ENCODE measurements around the gene CA10. TPM values are rescaled to one million over a fixed set of nuclear protein-coding genes. Genes with fewer than 3 reads are reported as not detected.

CA10 gene
- polyA plus RNA-seq, 3 donors = 0.05 to 0.09 TPM; not detected in 1

GRCh38 chr17:51846566-51846965, 311.9 kb downstream of the CA10 start:
- WGBS, 3 donors = 91 to 94% (median 93%) methylated on average over 4 of the region's 4 CpGs
- no peak overlapping the region for H3K27ac ChIP-seq (ENCODE audit: low read depth, low read length)

GRCh38 chr17:51845776-51846175, 312.7 kb downstream of the CA10 start:
- no peak overlapping the region for H3K27ac ChIP-seq (ENCODE audit: low read depth, low read length)
- WGBS, 3 donors = 53 to 63% (median 59%) methylated on average over 3 of the region's 3 CpGs

- H3K27ac ChIP-seq (ENCODE audit: low read depth, low read length) = no peak overlapping the region
These were observed 315.8 kb downstream of the CA10 start for GRCh38 chr17:51842763-51843162.

GRCh38 chr17:51841669-51842068, 316.8 kb downstream of the CA10 start:
- WGBS, 3 donors = 78 to 81% (median 80%) methylated on average over 1 of the region's 1 CpG

GRCh38 chr17:51840688-51841087, 317.8 kb downstream of the CA10 start:
- WGBS, 3 donors = 82 to 86% (median 85%) methylated on average over 3 of the region's 3 CpGs

More at GRCh38 chr17:51841669-51842068, 316.8 kb downstream of the CA10 start:
- H3K27ac ChIP-seq (ENCODE audit: low read depth, low read length) = no peak overlapping the region

GRCh38 chr17:51833620-51834019, 324.9 kb downstream of the CA10 start:
- 78 to 88% (median 78%) methylated on average over 3 of the region's 3 CpGs for WGBS, 3 donors
- H3K27ac ChIP-seq (ENCODE audit: low read depth, low read length) = no peak overlapping the region

More at GRCh38 chr17:51840688-51841087, 317.8 kb downstream of the CA10 start:
- no peak overlapping the region for H3K27ac ChIP-seq (ENCODE audit: low read depth, low read length)

GRCh38 chr17:51833045-51833444, 325.5 kb downstream of the CA10 start:
- no peak overlapping the region for H3K27ac ChIP-seq (ENCODE audit: low read depth, low read length)
- WGBS, 3 donors = 60 to 74% (median 68%) methylated on average over 2 of the region's 2 CpGs

GRCh38 chr17:51830886-51831285, 327.6 kb downstream of the CA10 start:
- no peak overlapping the region for H3K27ac ChIP-seq (ENCODE audit: low read depth, low read length)
- WGBS, 3 donors = 64 to 80% (median 70%) methylated on average over 3 of the region's 3 CpGs

- WGBS, 3 donors = 59 to 79% (median 64%) methylated on average over 1 of the region's 1 CpG
- no peak overlapping the region for H3K27ac ChIP-seq (ENCODE audit: low read depth, low read length)
These were observed 328.1 kb downstream of the CA10 start for GRCh38 chr17:51830451-51830850.

- no peak overlapping the region for H3K27ac ChIP-seq (ENCODE audit: low read depth, low read length)
- 26 to 39% (median 35%) methylated on average over 2 of the region's 2 CpGs for WGBS, 3 donors
These were observed 329.6 kb downstream of the CA10 start for GRCh38 chr17:51828901-51829300.

- 80 to 96% (median 89%) methylated on average over 1 of the region's 1 CpG for WGBS, 3 donors
- H3K27ac ChIP-seq (ENCODE audit: low read depth, low read length) = no peak overlapping the region
These were observed 331.4 kb downstream of the CA10 start for GRCh38 chr17:51827140-51827539.

- 69 to 82% (median 76%) methylated on average over 1 of the region's 1 CpG for WGBS, 3 donors
- H3K27ac ChIP-seq (ENCODE audit: low read depth, low read length) = no peak overlapping the region
These were observed 337.7 kb downstream of the CA10 start for GRCh38 chr17:51820766-51821165.

GRCh38 chr17:51820252-51820651, 338.3 kb downstream of the CA10 start:
- no peak overlapping the region for H3K27ac ChIP-seq (ENCODE audit: low read depth, low read length)
- 75 to 91% (median 79%) methylated on average over 6 of the region's 6 CpGs for WGBS, 3 donors

- WGBS, 3 donors = 70 to 84% (median 77%) methylated on average over 5 to 6 of the region's 6 CpGs
- no peak overlapping the region for H3K27ac ChIP-seq (ENCODE audit: low read depth, low read length)
These were observed 338.9 kb downstream of the CA10 start for GRCh38 chr17:51819341-51820219.

- H3K27ac ChIP-seq (ENCODE audit: low read depth, low read length) = no peak overlapping the region
- 53 to 76% (median 66%) methylated on average over 1 of the region's 1 CpG for WGBS, 3 donors
These were observed 339.7 kb downstream of the CA10 start for GRCh38 chr17:51818777-51819176.

GRCh38 chr17:51817955-51818354, 340.6 kb downstream of the CA10 start:
- 70 to 82% (median 73%) methylated on average over 1 of the region's 1 CpG for WGBS, 3 donors
- no peak overlapping the region for H3K27ac ChIP-seq (ENCODE audit: low read depth, low read length)

- no peak overlapping the region for H3K27ac ChIP-seq (ENCODE audit: low read depth, low read length)
These were observed 341.4 kb downstream of the CA10 start for GRCh38 chr17:51817117-51817516.

GRCh38 chr17:51815097-51815496, 343.4 kb downstream of the CA10 start:
- WGBS, 3 donors = 64 to 71% (median 68%) methylated on average over 4 of the region's 4 CpGs
- H3K27ac ChIP-seq (ENCODE audit: low read depth, low read length) = no peak overlapping the region

- H3K27ac ChIP-seq (ENCODE audit: low read depth, low read length) = no peak overlapping the region
These were observed 344.0 kb downstream of the CA10 start for GRCh38 chr17:51814521-51814920.

GRCh38 chr17:51813784-51814174, 344.7 kb downstream of the CA10 start:
- H3K27ac ChIP-seq (ENCODE audit: low read depth, low read length) = no peak overlapping the region
- 63 to 81% (median 76%) methylated on average over 1 of the region's 1 CpG for WGBS, 3 donors
